ENCODE data around the gene TLE5.
"Not testable (repeated sequence)": the region's sequence is repeated elsewhere in the genome, so short reads cannot be mapped to it uniquely, and the experiment has no call there.

Gene TLE5

GRCh38 chr19:3041761-3042620 is 20.3 kb downstream of the TLE5 start:
- no peak for DNase-seq

- DNase-seq = no peak
Observed at GRCh38 chr19:3041327-3041726, 21.0 kb downstream of the TLE5 start.

GRCh38 chr19:3039641-3040077 is 22.6 kb downstream of the TLE5 start:
- DNase-seq = no peak

GRCh38 chr19:3039125-3039524 is 23.2 kb downstream of the TLE5 start:
- DNase-seq = no peak

GRCh38 chr19:3038214-3038613 is 24.1 kb downstream of the TLE5 start:
- no peak for DNase-seq

GRCh38 chr19:3036977-3037544 is 25.2 kb downstream of the TLE5 start:
- not testable (repeated sequence) for DNase-seq

GRCh38 chr19:3036119-3036976 is 25.9 kb downstream of the TLE5 start:
- DNase-seq = peak; percentile 78

- peak; percentile 96 for DNase-seq
Observed at GRCh38 chr19:3035542-3036118, 26.7 kb downstream of the TLE5 start.

- DNase-seq = no peak
Observed at GRCh38 chr19:3034656-3035541, 27.4 kb downstream of the TLE5 start.

GRCh38 chr19:3034406-3034655 is 28.0 kb downstream of the TLE5 start:
- no peak for DNase-seq

- DNase-seq = no peak
Observed at GRCh38 chr19:3033595-3034405, 28.5 kb downstream of the TLE5 start.

- DNase-seq = no peak
Observed at GRCh38 chr19:3031607-3031867, 30.8 kb downstream of the TLE5 start.

GRCh38 chr19:3029065-3029923 is 33.0 kb downstream of the TLE5 start, which contains the start of gene TLE2:
Gene TLE2 (minus strand): TSS chr19:3029280. CDS start chr19:3028904, 376 bp downstream.
- DNase-seq = no peak

GRCh38 chr19:3028305-3029064 is 33.8 kb downstream of the TLE5 start:
- DNase-seq = no peak

GRCh38 chr19:3027981-3028304 is 34.4 kb downstream of the TLE5 start:
- DNase-seq = no peak

- no peak for DNase-seq
Observed at GRCh38 chr19:3027292-3027691, 35.0 kb downstream of the TLE5 start.

- DNase-seq = no peak
Observed at GRCh38 chr19:3026768-3027167, 35.5 kb downstream of the TLE5 start.

- no peak for DNase-seq
Observed at GRCh38 chr19:3025549-3025886, 36.8 kb downstream of the TLE5 start.

- DNase-seq = no peak
Observed at GRCh38 chr19:3024870-3025548, 37.3 kb downstream of the TLE5 start.

GRCh38 chr19:3024509-3024869 is 37.8 kb downstream of the TLE5 start:
- DNase-seq = no peak
